OCI-LY1 (cell line): ENCODE data around the gene CCDC190.

ENCODE experiments used
- EZH2 ChIP-seq: fragments of 200-600 bp; sonication (generic), shearing (Covaris generic); IDR thresholded peaks from 2 replicates; pipeline ENCODE4 v1.8.0; 2017; ENCODE audit warnings: borderline replicate concordance, mixed run types, mild to moderate bottlenecking, antibody characterized with exemption, low read length, moderate library complexity, mixed read lengths
- TF ChIP-seq, protein P1 (sequence below): fragments of 200-600 bp; sonication (generic), shearing (Covaris generic); IDR thresholded peaks from 2 replicates; pipeline ENCODE4 v1.5.1; 2017; ENCODE audit warnings: mild to moderate bottlenecking, antibody characterized with exemption, low read length, moderate library complexity, mixed read lengths

- TF ChIP-seq, protein P1, sequence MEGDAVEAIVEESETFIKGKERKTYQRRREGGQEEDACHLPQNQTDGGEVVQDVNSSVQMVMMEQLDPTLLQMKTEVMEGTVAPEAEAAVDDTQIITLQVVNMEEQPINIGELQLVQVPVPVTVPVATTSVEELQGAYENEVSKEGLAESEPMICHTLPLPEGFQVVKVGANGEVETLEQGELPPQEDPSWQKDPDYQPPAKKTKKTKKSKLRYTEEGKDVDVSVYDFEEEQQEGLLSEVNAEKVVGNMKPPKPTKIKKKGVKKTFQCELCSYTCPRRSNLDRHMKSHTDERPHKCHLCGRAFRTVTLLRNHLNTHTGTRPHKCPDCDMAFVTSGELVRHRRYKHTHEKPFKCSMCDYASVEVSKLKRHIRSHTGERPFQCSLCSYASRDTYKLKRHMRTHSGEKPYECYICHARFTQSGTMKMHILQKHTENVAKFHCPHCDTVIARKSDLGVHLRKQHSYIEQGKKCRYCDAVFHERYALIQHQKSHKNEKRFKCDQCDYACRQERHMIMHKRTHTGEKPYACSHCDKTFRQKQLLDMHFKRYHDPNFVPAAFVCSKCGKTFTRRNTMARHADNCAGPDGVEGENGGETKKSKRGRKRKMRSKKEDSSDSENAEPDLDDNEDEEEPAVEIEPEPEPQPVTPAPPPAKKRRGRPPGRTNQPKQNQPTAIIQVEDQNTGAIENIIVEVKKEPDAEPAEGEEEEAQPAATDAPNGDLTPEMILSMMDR, result no peak
- TF ChIP-seq EZH2, result no peak
Measured at GRCh38 chr1:162892906-162893611, 32.1 kb upstream of the CCDC190 start.
